HG03135 (cell line): ENCODE results near the gene IL26.

ENCODE experiments used
- ATAC-seq: cut with Tn5 transposase; IDR thresholded peaks from one replicate; pipeline ENCODE4 v1.9.1; 2021; ENCODE audit warnings: mild to moderate bottlenecking, moderate library complexity; ENCODE audit not compliant: unreplicated experiment

The IL26 gene

DNA sequence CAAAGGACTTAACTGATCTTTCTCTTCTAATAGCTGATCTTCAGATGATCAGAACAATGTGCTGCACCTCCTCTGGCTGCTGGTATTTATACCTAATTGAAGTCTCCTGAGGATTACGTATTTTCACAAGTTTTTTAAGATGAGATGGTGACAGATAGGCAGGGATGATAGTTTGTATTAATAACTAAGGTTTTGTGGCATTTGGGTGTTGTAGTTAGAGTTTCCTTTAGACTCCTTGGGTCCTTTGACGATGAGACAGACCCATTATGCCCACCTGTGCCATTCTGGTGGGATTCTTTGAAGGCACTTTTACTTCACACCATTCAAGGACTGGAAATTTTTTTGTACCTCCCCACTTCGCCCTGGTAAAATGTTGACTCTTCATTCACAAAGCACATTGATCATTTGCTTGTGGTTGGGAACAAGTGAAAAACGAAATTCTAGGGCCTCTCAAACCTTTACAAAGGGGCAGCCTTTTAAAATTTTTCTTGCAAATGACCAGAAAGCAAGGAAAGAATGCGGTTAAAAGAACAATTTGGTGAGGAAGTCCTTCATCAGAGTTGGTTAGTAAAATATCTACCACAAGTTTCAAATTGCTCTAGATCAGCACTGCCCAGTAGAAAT is 65.8 kb downstream of the IL26 start, which contains the start of gene IFNG:
IFNG (minus strand) TSS at position 60 of the 624 bp plus-strand sequence. CDS start 125 bp downstream, outside the sequence.
- no peak for ATAC-seq

DNA sequence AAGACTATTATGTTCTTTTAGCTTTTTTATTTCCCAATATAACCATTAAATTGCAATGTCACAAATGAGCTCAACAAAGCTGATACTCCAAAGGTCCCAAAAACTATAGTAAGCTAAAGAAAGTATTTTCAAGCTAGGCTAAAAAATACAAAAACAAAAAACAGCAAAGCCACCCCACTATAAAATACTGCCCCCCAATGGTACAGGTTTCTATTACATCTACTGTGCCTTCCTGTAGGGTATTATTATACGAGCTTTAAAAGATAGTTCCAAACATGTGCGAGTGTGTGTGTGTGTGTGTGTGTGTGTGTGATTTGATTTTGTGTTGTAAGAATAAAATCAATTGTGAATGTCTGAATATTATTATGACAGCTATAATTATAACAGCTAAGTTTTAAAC is 67.2 kb downstream of the IL26 start:
- ATAC-seq: no peak

DNA sequence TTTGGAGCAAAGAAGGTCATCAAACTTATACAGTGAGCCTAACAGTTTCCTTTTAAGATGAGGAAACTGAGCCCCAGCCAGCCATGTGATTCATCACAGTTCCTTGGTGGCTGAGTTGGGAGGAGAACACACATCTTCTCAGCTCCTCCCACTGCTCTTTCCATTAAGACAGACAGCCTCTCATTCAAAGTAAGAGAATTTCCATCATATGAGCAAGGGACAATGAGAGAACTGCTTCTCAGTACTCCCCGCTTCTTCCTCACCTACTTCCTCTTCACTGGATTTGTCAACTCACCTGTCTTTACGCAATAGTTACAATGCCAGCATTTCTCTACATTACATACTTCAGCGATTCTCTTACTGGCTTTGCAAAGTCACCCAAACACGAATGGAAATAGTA is 68.2 kb downstream of the IL26 start:
- ATAC-seq: no peak

DNA sequence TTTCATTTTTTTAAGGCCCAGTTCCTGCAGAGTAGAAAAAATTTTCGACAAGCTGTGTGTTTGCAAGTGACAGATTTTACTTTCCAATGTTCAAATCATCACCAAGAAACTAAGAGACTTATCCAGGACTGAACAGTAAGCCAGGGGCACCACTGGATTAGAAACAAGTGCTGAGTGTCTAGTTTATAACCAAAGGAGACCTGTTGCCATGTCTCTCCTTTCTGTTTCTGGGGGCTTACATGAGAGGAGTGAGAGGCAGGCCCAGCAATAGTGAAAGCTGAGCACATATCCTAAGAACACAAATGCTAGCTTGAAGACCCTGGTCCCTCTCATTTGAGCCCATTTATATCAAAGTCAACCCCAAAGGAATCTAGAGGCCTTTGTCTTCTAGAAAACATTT is 69.0 kb downstream of the IL26 start:
- ATAC-seq: no peak

DNA sequence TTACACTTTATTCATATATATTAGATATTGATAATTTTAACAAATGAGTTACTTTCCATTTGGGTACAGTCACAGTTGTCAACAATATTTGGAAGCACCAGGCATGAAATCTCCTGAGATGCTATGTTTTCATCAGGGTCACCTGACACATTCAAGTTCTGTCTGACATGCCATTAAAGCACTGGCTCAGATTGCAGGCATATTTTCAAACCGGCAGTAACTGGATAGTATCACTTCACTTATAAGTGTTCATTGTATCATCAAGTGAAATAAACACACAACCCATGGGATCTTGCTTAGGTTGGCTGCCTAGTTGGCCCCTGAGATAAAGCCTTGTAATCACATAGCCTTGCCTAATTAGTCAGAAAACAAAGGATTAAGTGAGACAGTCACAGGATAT is 70.8 kb downstream of the IL26 start:
- no peak for ATAC-seq
